AG10803 (cell line): Measurements from ENCODE around the gene DUOX1.

Source experiments
- DNase-seq: peaks from one replicate; pipeline ENCODE4 v3.0.0; 2010; ENCODE audit warnings: low read depth
- H3K4me3 ChIP-seq: 2 replicates; pipeline ENCODE4 v1.5.1; 2011; ENCODE audit warnings: mild to moderate bottlenecking, low read length, control low read depth
- CTCF ChIP-seq: conservative IDR thresholded peaks from 2 replicates; pipeline ENCODE4 v1.5.1; 2011; ENCODE audit warnings: mild to moderate bottlenecking, low read length, control low read depth, inconsistent platforms

DUOX1 gene

GRCh38 chr15:45162771-45163507 is 33.1 kb downstream of the DUOX1 start:
- DNase-seq, result peak; percentile 77
- TF ChIP-seq CTCF, result peak; percentile 99
- H3K4me3 ChIP-seq, result no peak overlapping the region

GRCh38 chr15:45163508-45163856 is 33.7 kb downstream of the DUOX1 start:
- DNase-seq, result no peak
- no peak for TF ChIP-seq CTCF
- no peak overlapping the region for H3K4me3 ChIP-seq

- DNase-seq, result no peak
- TF ChIP-seq CTCF, result no peak
These were observed 35.1 kb downstream of the DUOX1 start for GRCh38 chr15:45164914-45165313.

GRCh38 chr15:45165536-45165935 is 35.7 kb downstream of the DUOX1 start:
- no peak for DNase-seq
- TF ChIP-seq CTCF, result no peak

More at GRCh38 chr15:45164914-45165313, 35.1 kb downstream of the DUOX1 start:
- H3K4me3 ChIP-seq, result no peak overlapping the region

GRCh38 chr15:45166834-45167630 is 37.2 kb downstream of the DUOX1 start:
- peak; percentile 72 for TF ChIP-seq CTCF
- peak; percentile 85 for DNase-seq
- H3K4me3 ChIP-seq, result peak overlapping the region; percentile 68

More at GRCh38 chr15:45165536-45165935, 35.7 kb downstream of the DUOX1 start:
- H3K4me3 ChIP-seq, result no peak overlapping the region

- DNase-seq, result no peak
- TF ChIP-seq CTCF, result no peak
- H3K4me3 ChIP-seq, result peak overlapping the region; percentile 68
These were observed 37.9 kb downstream of the DUOX1 start for GRCh38 chr15:45167631-45168205.
